HEK293 (cell line): ENCODE data around the gene SMIM22.

Experiments used
- CTCF ChIP-seq: fragments of 450-650 bp; formaldehyde crosslinking; IDR thresholded peaks from 2 replicates; pipeline ENCODE4 v1.5.1; 2016; ENCODE audit warnings: missing biosample characterization, missing genetic modification characterization
- KLF10 ChIP-seq: fragments of 450-650 bp; IDR thresholded peaks from 2 replicates; pipeline ENCODE4 v1.5.1; 2018; ENCODE audit warnings: missing biosample characterization, mild to moderate bottlenecking, missing genetic modification characterization
- ZIC2 ChIP-seq: fragments of 450-650 bp; formaldehyde crosslinking; IDR thresholded peaks from 2 replicates; pipeline ENCODE4 v1.5.1; 2016; ENCODE audit warnings: missing biosample characterization, missing genetic modification characterization
- ZNF114 ChIP-seq: fragments of 450-650 bp; formaldehyde crosslinking; IDR thresholded peaks from 2 replicates; pipeline ENCODE4 v1.5.0; 2017; ENCODE audit warnings: missing biosample characterization, missing genetic modification characterization
- ZNF24 ChIP-seq: fragments of 450-650 bp; formaldehyde crosslinking; IDR thresholded peaks from 2 replicates; pipeline ENCODE4 v1.5.1; 2016; ENCODE audit warnings: missing biosample characterization, missing genetic modification characterization
- ZNF266 ChIP-seq: fragments of 450-650 bp; formaldehyde crosslinking; IDR thresholded peaks from 2 replicates; pipeline ENCODE4 v1.5.1; 2016; ENCODE audit warnings: missing biosample characterization, missing genetic modification characterization, low read depth
- ZNF311 ChIP-seq: fragments of 450-650 bp; formaldehyde crosslinking; IDR thresholded peaks from 2 replicates; pipeline ENCODE4 v1.5.1; 2017; ENCODE audit warnings: missing biosample characterization, missing genetic modification characterization, borderline replicate concordance
- ZNF37A ChIP-seq: fragments of 450-650 bp; IDR thresholded peaks from 2 replicates; pipeline ENCODE4 v1.5.1; 2018; ENCODE audit warnings: missing biosample characterization, missing genetic modification characterization
- ZNF394 ChIP-seq: fragments of 450-650 bp; formaldehyde crosslinking; IDR thresholded peaks from 2 replicates; pipeline ENCODE4 v1.5.1; 2016; ENCODE audit warnings: missing biosample characterization, missing genetic modification characterization, mild to moderate bottlenecking, moderate library complexity, borderline replicate concordance
- ZNF426 ChIP-seq: fragments of 450-650 bp; formaldehyde crosslinking; IDR thresholded peaks from 2 replicates; pipeline ENCODE4 v1.5.1; 2017; ENCODE audit warnings: missing biosample characterization, missing genetic modification characterization, mild to moderate bottlenecking, inconsistent platforms, moderate library complexity
- ZNF510 ChIP-seq: fragments of 450-650 bp; formaldehyde crosslinking; IDR thresholded peaks from 2 replicates; pipeline ENCODE4 v1.5.1; 2018; ENCODE audit warnings: mild to moderate bottlenecking, missing genetic modification characterization, missing biosample characterization; ENCODE audit not compliant: insufficient replicate concordance
- ZNF544 ChIP-seq: fragments of 450-650 bp; formaldehyde crosslinking; IDR thresholded peaks from 2 replicates; pipeline ENCODE4 v1.5.0; 2017; ENCODE audit warnings: missing biosample characterization, missing genetic modification characterization
- ZNF549 ChIP-seq: fragments of 450-650 bp; IDR thresholded peaks from 2 replicates; pipeline ENCODE4 v1.5.1; 2018; ENCODE audit warnings: missing biosample characterization, missing genetic modification characterization, mild to moderate bottlenecking, inconsistent platforms, moderate library complexity
- ZNF560 ChIP-seq: fragments of 450-650 bp; formaldehyde crosslinking; IDR thresholded peaks from 2 replicates; pipeline ENCODE4 v1.5.1; 2017; ENCODE audit warnings: missing biosample characterization, missing genetic modification characterization, borderline replicate concordance
- ZNF626 ChIP-seq: fragments of 450-650 bp; sonication (Bioruptor Pico); formaldehyde crosslinking; IDR thresholded peaks from 2 replicates; pipeline ENCODE4 v1.5.1; 2018; ENCODE audit warnings: missing biosample characterization, missing genetic modification characterization, inconsistent platforms
- ZNF654 ChIP-seq: fragments of 450-650 bp; formaldehyde crosslinking; IDR thresholded peaks from 2 replicates; pipeline ENCODE4 v1.5.1; 2016; ENCODE audit warnings: low read depth, missing biosample characterization, missing genetic modification characterization
- ZNF664 ChIP-seq: fragments of 450-650 bp; formaldehyde crosslinking; IDR thresholded peaks from 2 replicates; pipeline ENCODE4 v1.5.1; 2016; ENCODE audit warnings: missing biosample characterization, missing genetic modification characterization
- ZNF677 ChIP-seq: fragments of 450-650 bp; IDR thresholded peaks from 2 replicates; pipeline ENCODE4 v1.5.0; 2018; ENCODE audit warnings: missing biosample characterization, mild to moderate bottlenecking, missing genetic modification characterization, moderate library complexity
- ZSCAN23 ChIP-seq: fragments of 450-650 bp; formaldehyde crosslinking; IDR thresholded peaks from 2 replicates; pipeline ENCODE4 v1.5.1; 2016; ENCODE audit warnings: missing biosample characterization, missing genetic modification characterization
- TF ChIP-seq, protein P1 (sequence below): fragments of 450-650 bp; formaldehyde crosslinking; IDR thresholded peaks from 2 replicates; pipeline ENCODE4 v1.5.1; 2016; ENCODE audit warnings: missing biosample characterization, missing genetic modification characterization
- TF ChIP-seq, protein P2 (sequence below): fragments of 450-650 bp; formaldehyde crosslinking; conservative IDR thresholded peaks from 2 replicates; pipeline ENCODE4 v1.5.1; 2016; ENCODE audit warnings: low read depth, missing biosample characterization, missing genetic modification characterization
- TF ChIP-seq, protein P3 (sequence below): fragments of 450-650 bp; formaldehyde crosslinking; IDR thresholded peaks from 2 replicates; pipeline ENCODE4 v1.5.1; 2017; ENCODE audit warnings: missing biosample characterization, missing genetic modification characterization
- TF ChIP-seq, protein P4 (sequence below): fragments of 450-650 bp; formaldehyde crosslinking; conservative IDR thresholded peaks from 2 replicates; pipeline ENCODE4 v1.5.1; 2016; ENCODE audit warnings: low read depth, missing biosample characterization, missing genetic modification characterization
- TF ChIP-seq, protein P5 (sequence below): fragments of 450-650 bp; formaldehyde crosslinking; IDR thresholded peaks from 2 replicates; pipeline ENCODE4 v1.5.1; 2016; ENCODE audit warnings: missing biosample characterization, missing genetic modification characterization

SMIM22 gene

DNA sequence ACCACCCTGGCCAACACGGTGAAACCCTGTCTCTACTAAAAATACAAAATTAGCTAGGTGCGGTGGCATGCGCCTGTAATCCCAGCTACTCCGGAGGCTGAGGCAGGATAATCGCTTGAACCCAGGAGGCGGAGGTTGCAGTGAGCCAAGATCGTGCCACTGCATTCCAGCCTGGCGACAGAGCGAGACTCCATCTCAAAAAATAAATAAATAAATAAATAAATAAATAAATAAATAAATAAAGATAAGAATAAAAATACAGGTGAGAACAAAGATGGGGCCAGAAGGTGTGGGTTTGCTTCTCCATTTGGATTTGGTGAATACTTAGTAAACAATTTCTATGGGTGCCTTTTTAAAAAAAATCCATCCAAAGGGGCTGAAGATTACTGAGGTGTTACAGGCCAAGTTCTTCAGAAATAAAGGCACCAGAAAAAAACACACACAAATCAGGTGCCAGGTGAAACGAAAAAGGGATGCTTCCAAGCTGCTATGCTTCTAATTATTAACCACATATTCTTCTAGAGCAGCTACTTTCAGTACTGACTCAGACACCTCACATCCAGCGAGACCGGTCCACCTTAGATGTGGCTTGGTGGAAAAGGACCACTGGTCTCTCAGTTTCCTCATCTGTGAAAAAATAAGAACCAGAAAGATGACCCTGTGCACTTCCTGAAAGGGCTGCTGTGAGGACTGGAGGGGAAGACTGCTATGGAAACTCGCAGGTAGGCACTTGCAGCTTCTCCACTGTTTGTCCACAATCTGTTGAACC lies 42.7 kb downstream of the SMIM22 start (continued):
- TF ChIP-seq, protein P1, sequence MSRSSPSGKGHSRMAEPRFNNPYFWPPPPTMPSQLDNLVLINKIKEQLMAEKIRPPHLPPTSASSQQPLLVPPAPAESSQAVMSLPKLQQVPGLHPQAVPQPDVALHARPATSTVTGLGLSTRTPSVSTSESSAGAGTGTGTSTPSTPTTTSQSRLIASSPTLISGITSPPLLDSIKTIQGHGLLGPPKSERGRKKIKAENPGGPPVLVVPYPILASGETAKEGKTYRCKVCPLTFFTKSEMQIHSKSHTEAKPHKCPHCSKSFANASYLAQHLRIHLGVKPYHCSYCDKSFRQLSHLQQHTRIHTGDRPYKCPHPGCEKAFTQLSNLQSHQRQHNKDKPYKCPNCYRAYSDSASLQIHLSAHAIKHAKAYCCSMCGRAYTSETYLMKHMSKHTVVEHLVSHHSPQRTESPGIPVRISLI (tag by site-specific recombination), result no peak
- TF ChIP-seq KLF10 (tag by site-specific recombination) (no peak), ZNF510 (peak; percentile 41), ZNF24 (tag by site-specific recombination) (no peak), ZNF549 (tag by site-specific recombination) (no peak), ZNF677 (no peak), ZNF266 (tag by site-specific recombination) (peak; percentile 70; the same call in 1 of the 2 replicates), ZIC2 (tag by site-specific recombination) (no peak), CTCF (tag by site-specific recombination) (no peak), ZNF560 (tag by site-specific recombination) (0 out of 2 replicates have a peak, but pooled peaks have one; percentile 39), ZNF114 (tag by site-specific recombination) (no peak), ZNF37A (tag by site-specific recombination) (no peak), ZNF426 (tag by site-specific recombination) (peak; percentile 78), ZNF311 (no peak), ZNF626 (no peak), ZNF544 (tag by site-specific recombination) (no peak), ZSCAN23 (tag by site-specific recombination) (no peak), ZNF664 (tag by site-specific recombination) (0 out of 2 replicates have a peak, but pooled peaks have one; percentile 35), ZNF394 (tag by site-specific recombination) (peak; percentile 91), ZNF654 (peak; percentile 32; the same call in 1 of the 2 replicates)
- TF ChIP-seq, protein P2, sequence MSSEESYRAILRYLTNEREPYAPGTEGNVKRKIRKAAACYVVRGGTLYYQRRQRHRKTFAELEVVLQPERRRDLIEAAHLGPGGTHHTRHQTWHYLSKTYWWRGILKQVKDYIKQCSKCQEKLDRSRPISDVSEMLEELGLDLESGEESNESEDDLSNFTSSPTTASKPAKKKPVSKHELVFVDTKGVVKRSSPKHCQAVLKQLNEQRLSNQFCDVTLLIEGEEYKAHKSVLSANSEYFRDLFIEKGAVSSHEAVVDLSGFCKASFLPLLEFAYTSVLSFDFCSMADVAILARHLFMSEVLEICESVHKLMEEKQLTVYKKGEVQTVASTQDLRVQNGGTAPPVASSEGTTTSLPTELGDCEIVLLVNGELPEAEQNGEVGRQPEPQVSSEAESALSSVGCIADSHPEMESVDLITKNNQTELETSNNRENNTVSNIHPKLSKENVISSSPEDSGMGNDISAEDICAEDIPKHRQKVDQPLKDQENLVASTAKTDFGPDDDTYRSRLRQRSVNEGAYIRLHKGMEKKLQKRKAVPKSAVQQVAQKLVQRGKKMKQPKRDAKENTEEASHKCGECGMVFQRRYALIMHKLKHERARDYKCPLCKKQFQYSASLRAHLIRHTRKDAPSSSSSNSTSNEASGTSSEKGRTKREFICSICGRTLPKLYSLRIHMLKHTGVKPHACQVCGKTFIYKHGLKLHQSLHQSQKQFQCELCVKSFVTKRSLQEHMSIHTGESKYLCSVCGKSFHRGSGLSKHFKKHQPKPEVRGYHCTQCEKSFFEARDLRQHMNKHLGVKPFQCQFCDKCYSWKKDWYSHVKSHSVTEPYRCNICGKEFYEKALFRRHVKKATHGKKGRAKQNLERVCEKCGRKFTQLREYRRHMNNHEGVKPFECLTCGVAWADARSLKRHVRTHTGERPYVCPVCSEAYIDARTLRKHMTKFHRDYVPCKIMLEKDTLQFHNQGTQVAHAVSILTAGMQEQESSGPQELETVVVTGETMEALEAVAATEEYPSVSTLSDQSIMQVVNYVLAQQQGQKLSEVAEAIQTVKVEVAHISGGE (tag by site-specific recombination), result peak; percentile 67
- TF ChIP-seq, protein P3, sequence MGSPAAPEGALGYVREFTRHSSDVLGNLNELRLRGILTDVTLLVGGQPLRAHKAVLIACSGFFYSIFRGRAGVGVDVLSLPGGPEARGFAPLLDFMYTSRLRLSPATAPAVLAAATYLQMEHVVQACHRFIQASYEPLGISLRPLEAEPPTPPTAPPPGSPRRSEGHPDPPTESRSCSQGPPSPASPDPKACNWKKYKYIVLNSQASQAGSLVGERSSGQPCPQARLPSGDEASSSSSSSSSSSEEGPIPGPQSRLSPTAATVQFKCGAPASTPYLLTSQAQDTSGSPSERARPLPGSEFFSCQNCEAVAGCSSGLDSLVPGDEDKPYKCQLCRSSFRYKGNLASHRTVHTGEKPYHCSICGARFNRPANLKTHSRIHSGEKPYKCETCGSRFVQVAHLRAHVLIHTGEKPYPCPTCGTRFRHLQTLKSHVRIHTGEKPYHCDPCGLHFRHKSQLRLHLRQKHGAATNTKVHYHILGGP (tag by site-specific recombination), result no peak
- TF ChIP-seq, protein P4, sequence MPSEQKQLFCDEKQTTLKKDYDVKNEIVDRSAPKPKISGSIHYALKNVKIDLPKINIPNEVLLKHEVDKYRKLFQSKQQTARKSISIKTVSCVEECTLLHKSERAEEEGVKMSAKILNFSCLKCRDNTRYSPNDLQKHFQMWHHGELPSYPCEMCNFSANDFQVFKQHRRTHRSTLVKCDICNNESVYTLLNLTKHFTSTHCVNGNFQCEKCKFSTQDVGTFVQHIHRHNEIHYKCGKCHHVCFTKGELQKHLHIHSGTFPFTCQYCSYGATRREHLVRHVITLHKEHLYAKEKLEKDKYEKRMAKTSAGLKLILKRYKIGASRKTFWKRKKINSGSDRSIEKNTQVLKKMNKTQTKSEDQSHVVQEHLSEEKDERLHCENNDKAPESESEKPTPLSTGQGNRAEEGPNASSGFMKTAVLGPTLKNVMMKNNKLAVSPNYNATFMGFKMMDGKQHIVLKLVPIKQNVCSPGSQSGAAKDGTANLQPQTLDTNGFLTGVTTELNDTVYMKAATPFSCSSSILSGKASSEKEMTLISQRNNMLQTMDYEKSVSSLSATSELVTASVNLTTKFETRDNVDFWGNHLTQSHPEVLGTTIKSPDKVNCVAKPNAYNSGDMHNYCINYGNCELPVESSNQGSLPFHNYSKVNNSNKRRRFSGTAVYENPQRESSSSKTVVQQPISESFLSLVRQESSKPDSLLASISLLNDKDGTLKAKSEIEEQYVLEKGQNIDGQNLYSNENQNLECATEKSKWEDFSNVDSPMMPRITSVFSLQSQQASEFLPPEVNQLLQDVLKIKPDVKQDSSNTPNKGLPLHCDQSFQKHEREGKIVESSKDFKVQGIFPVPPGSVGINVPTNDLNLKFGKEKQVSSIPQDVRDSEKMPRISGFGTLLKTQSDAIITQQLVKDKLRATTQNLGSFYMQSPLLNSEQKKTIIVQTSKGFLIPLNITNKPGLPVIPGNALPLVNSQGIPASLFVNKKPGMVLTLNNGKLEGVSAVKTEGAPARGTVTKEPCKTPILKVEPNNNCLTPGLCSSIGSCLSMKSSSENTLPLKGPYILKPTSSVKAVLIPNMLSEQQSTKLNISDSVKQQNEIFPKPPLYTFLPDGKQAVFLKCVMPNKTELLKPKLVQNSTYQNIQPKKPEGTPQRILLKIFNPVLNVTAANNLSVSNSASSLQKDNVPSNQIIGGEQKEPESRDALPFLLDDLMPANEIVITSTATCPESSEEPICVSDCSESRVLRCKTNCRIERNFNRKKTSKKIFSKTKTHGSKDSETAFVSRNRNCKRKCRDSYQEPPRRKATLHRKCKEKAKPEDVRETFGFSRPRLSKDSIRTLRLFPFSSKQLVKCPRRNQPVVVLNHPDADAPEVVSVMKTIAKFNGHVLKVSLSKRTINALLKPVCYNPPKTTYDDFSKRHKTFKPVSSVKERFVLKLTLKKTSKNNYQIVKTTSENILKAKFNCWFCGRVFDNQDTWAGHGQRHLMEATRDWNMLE (tag by site-specific recombination), result peak; percentile 89
- TF ChIP-seq, protein P5, sequence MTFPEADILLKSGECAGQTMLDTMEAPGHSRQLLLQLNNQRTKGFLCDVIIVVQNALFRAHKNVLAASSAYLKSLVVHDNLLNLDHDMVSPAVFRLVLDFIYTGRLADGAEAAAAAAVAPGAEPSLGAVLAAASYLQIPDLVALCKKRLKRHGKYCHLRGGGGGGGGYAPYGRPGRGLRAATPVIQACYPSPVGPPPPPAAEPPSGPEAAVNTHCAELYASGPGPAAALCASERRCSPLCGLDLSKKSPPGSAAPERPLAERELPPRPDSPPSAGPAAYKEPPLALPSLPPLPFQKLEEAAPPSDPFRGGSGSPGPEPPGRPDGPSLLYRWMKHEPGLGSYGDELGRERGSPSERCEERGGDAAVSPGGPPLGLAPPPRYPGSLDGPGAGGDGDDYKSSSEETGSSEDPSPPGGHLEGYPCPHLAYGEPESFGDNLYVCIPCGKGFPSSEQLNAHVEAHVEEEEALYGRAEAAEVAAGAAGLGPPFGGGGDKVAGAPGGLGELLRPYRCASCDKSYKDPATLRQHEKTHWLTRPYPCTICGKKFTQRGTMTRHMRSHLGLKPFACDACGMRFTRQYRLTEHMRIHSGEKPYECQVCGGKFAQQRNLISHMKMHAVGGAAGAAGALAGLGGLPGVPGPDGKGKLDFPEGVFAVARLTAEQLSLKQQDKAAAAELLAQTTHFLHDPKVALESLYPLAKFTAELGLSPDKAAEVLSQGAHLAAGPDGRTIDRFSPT (tag by site-specific recombination), result no peak
